ENCODE results near the gene PLCB4.

GRCh38 chr20:9211016-9211760, 142.3 kb downstream of the PLCB4 start:
- TF ChIP-seq CTCF (IDR thresholded peaks at IDR 0.05) (no peak), EZH2 (IDR thresholded peaks at IDR 0.05) (no peak), EZH2phosphoT487 (IDR thresholded peaks at IDR 0.05) (no peak)
